ENCODE results near the gene KCTD19.

The KCTD19 gene

GRCh38 chr16:67281536-67282446 is 44.8 kb downstream of the KCTD19 start:
- DNase-seq, result no peak

GRCh38 chr16:67280090-67281015 is 46.2 kb downstream of the KCTD19 start:
- DNase-seq, result no peak

GRCh38 chr16:67279296-67280089 is 47.0 kb downstream of the KCTD19 start, which contains the start of gene PLEKHG4:
Gene PLEKHG4, plus strand, starts transcription at chr16:67279532. Its CDS starts 513 bp downstream, at chr16:67280045.
- peak; percentile 55 for DNase-seq

DNA sequence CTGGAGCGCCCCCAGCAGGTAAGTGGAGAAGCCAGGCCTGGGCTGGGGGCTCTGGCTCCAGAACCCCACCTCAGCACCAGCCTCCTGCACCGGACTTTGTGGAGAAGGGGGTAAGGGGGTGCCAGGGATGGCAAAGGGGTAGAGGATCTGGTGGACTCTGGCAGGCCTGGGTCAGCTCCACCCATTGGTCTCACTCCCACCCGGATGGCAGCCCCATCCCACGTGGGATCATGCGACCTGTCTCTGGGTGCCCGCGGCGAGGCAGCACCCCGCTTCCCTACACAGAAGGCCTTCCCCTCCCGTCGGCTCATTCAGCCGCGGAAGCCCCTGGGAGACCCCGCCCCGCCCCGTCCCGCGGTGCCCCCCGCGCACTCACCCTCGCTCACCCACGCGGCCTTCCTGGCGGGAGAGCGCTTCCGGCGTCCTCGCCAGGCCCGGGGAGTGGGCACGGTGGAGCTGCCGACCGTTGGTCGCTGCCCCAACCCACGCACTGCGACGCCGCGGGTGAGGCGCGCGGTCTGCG is 47.7 kb downstream of the KCTD19 start:
- DNase-seq, result peak; percentile 0

DNA sequence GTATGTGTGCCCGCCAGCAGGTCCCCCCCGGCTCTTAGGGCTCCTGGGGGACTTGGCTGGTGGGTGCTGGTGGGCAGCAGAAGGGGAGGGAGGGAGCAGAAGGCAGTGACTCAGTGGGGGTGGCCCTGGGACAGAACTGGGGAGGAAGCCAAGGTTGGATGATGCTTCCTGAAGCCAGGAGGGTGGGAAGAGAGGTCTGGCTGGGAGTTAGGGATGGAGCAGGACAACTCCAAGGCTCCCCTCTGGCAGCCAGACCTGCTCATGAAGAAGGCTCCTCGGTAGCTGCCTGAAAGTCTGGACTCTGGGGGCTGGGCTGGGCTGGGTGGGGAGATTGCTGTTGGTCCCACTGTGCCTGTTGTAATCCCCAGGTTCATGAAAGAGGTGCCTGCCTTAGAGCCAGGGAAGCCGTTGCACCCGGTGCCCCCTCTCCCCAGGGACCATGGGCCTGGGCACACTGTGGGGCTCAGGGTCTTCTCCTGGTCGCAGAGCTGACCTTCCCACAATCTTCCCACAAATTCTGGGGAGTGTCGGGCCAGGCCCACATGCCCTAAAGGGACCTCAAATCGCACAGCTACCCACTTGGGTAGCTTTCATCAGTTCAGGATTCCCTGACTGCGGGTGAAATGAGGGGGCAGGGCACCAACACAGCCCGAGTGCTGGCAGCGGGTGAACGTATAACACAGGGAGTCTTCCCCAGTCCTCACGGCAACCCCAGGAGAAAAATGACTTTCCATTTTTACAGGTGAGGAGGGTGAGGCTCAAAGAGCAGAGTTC is 48.4 kb downstream of the KCTD19 start:
- no peak for DNase-seq

- DNase-seq, result no peak
Measured at GRCh38 chr16:67277294-67277998, 49.1 kb downstream of the KCTD19 start.

GRCh38 chr16:67275321-67275720 is 51.2 kb downstream of the KCTD19 start:
- no peak for DNase-seq

- DNase-seq, result no peak
Measured at GRCh38 chr16:67271446-67271845, 55.1 kb downstream of the KCTD19 start.

- no peak for DNase-seq
Measured at GRCh38 chr16:67270931-67271338, 55.6 kb downstream of the KCTD19 start.

GRCh38 chr16:67269766-67270165 is 56.8 kb downstream of the KCTD19 start:
- no peak for DNase-seq

- no peak for DNase-seq
Measured at GRCh38 chr16:67268136-67268579, 58.4 kb downstream of the KCTD19 start.

GRCh38 chr16:67265834-67266233 is 60.7 kb downstream of the KCTD19 start:
- no peak for DNase-seq

DNA sequence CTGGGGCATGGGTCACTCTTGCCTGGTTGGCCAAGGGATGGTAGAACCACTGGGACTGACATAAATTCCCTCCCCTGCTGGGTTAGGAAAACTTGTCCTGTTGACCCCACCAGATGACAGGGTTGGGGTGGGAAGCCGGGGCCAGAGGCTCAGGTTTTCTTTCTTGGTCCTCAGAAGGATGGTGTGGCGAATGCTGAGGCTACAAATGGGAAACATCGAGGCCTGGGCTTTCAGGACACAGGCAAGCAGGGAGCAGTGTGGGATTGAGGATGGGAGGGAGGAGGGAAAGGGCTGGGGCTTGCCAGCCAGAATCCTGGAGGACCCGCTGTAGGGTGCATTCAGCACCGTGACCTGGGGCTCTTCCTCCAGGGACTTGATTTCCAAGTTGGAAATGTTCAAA is 61.7 kb downstream of the KCTD19 start:
- DNase-seq, result no peak

GRCh38 chr16:67264277-67264676 is 62.3 kb downstream of the KCTD19 start:
- no peak for DNase-seq

GRCh38 chr16:67263201-67263600 is 63.3 kb downstream of the KCTD19 start:
- no peak for DNase-seq

DNA sequence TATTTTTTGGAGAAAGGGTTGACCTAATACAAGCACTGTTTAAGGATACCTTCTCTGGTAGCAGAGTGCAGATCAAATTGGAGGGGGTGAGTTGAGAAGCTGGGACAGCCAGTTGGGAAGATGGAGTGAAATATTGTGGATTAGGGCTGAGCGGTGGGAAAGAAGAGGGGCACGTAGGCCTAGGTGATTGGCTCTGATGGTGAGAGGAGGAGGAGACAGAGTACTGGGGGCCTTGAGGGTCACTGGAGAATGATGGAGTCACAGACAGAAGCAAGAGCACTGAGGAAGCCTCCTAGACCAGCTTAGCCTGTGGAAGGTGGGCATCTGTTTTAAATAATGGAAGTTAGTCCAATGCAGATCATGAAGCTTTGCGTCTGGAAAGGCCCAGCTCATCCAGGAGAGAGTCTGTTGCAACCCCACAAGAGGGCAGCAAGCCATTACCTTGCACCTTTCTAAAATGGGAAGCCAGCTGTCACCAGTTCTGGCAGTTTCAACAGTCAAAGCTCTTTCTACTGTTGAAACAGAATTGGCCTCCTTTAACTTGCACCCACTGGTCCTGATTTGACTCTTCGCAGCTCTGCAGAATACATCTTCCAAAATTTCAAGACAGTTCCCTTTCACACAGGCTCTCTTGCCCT is 66.0 kb downstream of the KCTD19 start:
- no peak for DNase-seq

DNA sequence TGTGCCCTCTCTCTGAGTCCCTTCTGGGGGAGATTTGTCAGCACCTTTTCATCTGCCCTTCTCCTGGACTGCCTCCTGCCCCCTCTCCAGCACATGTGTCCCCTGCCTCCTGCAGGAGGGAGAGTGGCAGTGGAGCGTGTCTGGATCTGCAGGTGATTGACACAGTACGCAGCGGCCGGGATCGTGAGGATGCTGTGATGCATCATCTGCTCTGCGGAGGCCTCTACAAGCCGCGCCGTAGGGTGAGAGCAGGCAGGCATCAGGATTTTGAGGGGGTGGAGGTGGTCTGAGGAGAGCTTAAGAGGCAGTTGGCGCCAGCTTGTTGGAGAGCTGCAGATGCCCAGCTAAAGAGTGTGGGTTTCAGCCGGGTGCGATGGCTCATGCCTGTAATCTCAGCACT is 66.8 kb downstream of the KCTD19 start:
- no peak for DNase-seq

- no peak for DNase-seq
Measured at GRCh38 chr16:67258161-67258835, 68.2 kb downstream of the KCTD19 start.

DNA sequence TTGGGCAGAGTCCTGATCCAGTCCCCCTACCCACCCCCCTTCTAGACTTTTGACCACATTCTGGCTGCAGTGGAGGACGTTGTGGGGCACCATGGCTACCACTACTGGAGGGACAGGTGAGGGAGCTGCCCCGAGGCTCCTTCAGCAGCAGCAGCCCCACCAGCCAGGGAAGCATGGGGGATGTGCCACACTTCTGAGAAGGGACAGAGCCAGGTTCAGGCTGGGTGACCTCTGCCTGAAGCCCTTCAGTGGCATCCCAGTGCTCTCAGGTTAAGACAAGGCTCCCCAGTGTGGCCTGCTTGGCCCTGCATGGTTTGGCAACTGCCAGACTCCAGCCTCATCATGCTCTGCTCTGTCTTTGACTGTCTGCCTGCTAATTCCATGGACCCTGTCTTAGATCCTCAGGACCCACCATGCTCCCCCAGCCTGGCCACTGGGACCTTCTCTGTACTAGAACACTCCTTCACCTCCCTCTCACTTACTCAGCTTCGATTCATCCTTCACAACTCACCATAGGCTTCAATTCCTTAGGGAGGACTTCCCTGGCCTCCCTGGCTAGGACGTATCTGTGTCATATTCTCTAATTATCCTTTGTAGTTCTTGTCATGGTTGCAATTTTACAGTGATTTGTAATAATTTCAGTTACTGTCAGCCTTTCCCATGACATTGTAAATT is 68.9 kb downstream of the KCTD19 start:
- no peak for DNase-seq

Measured in NCI-H1105 (cell line).